ENCODE data around the gene DHRS1.
A peak's percentile ranks its signal among the peaks of the same experiment; 100 is the strongest.

Gene DHRS1

GRCh38 chr14:24337144-24337823 lies 37.7 kb upstream of the DHRS1 start:
- no peak overlapping the region for H3K4me3 ChIP-seq (ENCODE audit: severe bottlenecking)
- H3K27ac ChIP-seq (ENCODE audit: poor library complexity, severe bottlenecking) = no peak overlapping the region
- ATAC-seq (ENCODE audit: low read depth) (no peak), DNase-seq (ENCODE audit: low spot score) (no peak)
- TF ChIP-seq CTCF (IDR thresholded peaks at IDR 0.05; ENCODE audit: poor library complexity, severe bottlenecking) = no peak
- H3K4me1 ChIP-seq (ENCODE audit: insufficient read depth, poor library complexity, severe bottlenecking) = peaks cover 3% of the 10 kb centered on the region
- H3K36me3 ChIP-seq (ENCODE audit: low read depth) = no peaks in the 10 kb centered on the region
- H3K9me3 ChIP-seq (ENCODE audit: severe bottlenecking) = no peaks in the 10 kb centered on the region
- H3K27me3 ChIP-seq (ENCODE audit: insufficient read depth, poor library complexity, severe bottlenecking) = peaks cover 23% of the 10 kb centered on the region

GRCh38 chr14:24335461-24336171 lies 36.0 kb upstream of the DHRS1 start:
- Histone ChIP-seq H3K27ac (ENCODE audit: poor library complexity, severe bottlenecking) (no peak overlapping the region), H3K4me3 (ENCODE audit: severe bottlenecking) (no peak overlapping the region), H3K36me3 (ENCODE audit: low read depth) (no peaks in the 10 kb centered on the region), H3K27me3 (ENCODE audit: insufficient read depth, poor library complexity, severe bottlenecking) (peaks cover 23% of the 10 kb centered on the region), H3K9me3 (ENCODE audit: severe bottlenecking) (no peaks in the 10 kb centered on the region), H3K4me1 (ENCODE audit: insufficient read depth, poor library complexity, severe bottlenecking) (peaks cover 3% of the 10 kb centered on the region)
- ATAC-seq (ENCODE audit: low read depth) (no peak), DNase-seq (ENCODE audit: low spot score) (no peak)
- no peak for TF ChIP-seq CTCF (IDR thresholded peaks at IDR 0.05; ENCODE audit: poor library complexity, severe bottlenecking)

GRCh38 chr14:24334431-24335291 lies 35.1 kb upstream of the DHRS1 start, which contains the start of gene ADCY4:
Gene ADCY4, minus strand, starts transcription at chr14:24335071. Its CDS starts 419 bp downstream, at chr14:24334652.
- no peaks in the 10 kb centered on the region for H3K36me3 ChIP-seq (ENCODE audit: low read depth)
- ATAC-seq (ENCODE audit: low read depth) = no peak
- H3K9me3 ChIP-seq (ENCODE audit: severe bottlenecking) = no peaks in the 10 kb centered on the region
- H3K27ac ChIP-seq (ENCODE audit: poor library complexity, severe bottlenecking) = no peak within 1 kb of the TSS
- H3K27me3 ChIP-seq (ENCODE audit: insufficient read depth, poor library complexity, severe bottlenecking) = peaks cover 23% of the 10 kb centered on the region
- peak within 1 kb of the TSS; percentile 14 for H3K4me3 ChIP-seq (ENCODE audit: severe bottlenecking)
- no peak for TF ChIP-seq CTCF (IDR thresholded peaks at IDR 0.05; ENCODE audit: poor library complexity, severe bottlenecking)
- H3K4me1 ChIP-seq (ENCODE audit: insufficient read depth, poor library complexity, severe bottlenecking) = peaks cover 3% of the 10 kb centered on the region
- no peak for DNase-seq (ENCODE audit: low spot score)

GRCh38 chr14:24332268-24332993 lies 32.9 kb upstream of the DHRS1 start:
- Histone ChIP-seq H3K36me3 (ENCODE audit: low read depth) (no peaks in the 10 kb centered on the region), H3K9me3 (ENCODE audit: severe bottlenecking) (no peaks in the 10 kb centered on the region), H3K27me3 (ENCODE audit: insufficient read depth, poor library complexity, severe bottlenecking) (peaks cover 23% of the 10 kb centered on the region), H3K4me1 (ENCODE audit: insufficient read depth, poor library complexity, severe bottlenecking) (peaks cover 3% of the 10 kb centered on the region), H3K4me3 (ENCODE audit: severe bottlenecking) (no peak overlapping the region), H3K27ac (ENCODE audit: poor library complexity, severe bottlenecking) (no peak overlapping the region)
- peak; percentile 82 for TF ChIP-seq CTCF (IDR thresholded peaks at IDR 0.05; ENCODE audit: poor library complexity, severe bottlenecking)
- ATAC-seq (ENCODE audit: low read depth) (peak; percentile 61), DNase-seq (ENCODE audit: low spot score) (no peak)

All from RWPE2 (cell line).